GM19035 (cell line): ENCODE measurements around the gene ATG12.
"Not testable (repeated sequence)": the region's sequence is repeated elsewhere in the genome, so short reads cannot be mapped to it uniquely, and the experiment has no call there.

Experiments used
- ATAC-seq: cut with Tn5 transposase; IDR thresholded peaks from one replicate; pipeline ENCODE4 v1.9.1; 2021; ENCODE audit not compliant: unreplicated experiment

Gene ATG12

DNA sequence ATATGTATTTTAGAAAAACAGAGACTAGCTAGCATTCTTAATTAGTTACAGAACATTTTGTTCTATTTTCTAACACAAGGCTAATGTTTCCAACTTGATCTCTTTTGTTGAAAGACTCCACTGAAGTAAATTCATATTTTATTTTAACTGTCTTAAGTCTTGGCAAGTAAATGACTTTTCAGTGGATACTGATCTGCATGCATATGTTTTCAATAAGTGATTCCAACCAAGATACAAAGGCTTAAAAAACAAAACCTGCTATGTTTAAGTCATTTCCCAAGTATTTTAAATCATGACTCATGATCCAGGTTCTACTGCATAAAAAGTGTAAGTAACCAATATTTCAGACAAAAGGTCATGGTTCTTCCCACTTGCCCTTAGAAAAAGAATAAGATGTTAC lies 30.6 kb downstream of the ATG12 start:
- ATAC-seq, result no peak

DNA sequence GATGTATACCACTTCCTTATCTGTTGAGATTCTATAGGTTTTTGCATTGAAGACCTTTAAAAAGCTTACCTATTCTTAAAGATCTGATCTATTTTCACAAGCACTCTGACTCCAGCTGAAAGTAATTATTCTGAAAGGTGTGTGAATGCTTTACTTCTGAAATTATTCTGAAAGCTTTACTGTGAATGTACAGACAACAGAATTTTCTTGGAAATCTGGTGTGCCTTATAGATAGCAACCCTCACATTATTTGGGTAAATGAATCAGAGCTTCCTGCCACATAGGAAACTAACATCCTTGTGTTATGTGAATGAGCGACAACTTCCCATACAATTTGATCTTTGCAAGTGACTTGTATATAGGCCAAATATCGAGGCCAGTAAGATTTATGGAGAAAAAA lies 31.4 kb downstream of the ATG12 start:
- no peak for ATAC-seq

DNA sequence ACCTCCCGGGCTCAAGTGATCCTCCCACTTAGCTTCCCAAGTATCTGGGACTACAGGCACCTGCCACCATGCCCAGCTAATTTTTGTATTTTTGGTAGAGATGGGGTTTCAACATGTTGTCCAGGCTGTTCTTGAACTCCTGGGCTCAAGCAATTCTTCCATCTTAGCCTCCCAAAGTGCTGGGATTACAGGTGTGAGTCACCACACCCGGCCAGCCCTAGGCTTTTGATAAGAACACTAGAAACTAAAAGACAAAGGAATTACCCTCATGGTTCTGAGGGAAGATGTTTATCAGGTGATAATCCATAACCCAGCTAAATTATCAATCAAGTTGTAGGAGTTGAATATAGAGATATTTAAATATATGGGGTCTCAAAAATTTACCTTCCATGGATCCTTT lies 33.3 kb downstream of the ATG12 start:
- not testable (repeated sequence) for ATAC-seq

DNA sequence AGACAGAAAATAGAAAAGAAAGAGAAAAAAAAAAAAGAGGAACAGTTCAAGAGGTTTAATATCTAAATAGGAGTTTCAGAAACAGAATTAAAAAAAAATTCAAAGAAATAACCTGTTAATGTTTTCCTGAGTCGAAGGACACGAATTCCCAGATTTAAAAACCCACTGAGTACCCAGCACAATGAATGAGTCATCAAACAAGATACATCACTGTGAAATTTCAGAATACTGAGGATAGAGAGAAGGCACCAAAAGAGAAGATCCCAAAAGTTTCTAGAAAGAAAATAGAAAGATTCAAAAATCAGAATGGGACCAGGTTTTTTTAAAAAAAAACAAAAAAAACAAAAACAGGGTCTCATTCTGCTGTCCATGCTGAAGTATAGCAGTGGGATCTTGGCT lies 33.7 kb downstream of the ATG12 start:
- no peak for ATAC-seq

DNA sequence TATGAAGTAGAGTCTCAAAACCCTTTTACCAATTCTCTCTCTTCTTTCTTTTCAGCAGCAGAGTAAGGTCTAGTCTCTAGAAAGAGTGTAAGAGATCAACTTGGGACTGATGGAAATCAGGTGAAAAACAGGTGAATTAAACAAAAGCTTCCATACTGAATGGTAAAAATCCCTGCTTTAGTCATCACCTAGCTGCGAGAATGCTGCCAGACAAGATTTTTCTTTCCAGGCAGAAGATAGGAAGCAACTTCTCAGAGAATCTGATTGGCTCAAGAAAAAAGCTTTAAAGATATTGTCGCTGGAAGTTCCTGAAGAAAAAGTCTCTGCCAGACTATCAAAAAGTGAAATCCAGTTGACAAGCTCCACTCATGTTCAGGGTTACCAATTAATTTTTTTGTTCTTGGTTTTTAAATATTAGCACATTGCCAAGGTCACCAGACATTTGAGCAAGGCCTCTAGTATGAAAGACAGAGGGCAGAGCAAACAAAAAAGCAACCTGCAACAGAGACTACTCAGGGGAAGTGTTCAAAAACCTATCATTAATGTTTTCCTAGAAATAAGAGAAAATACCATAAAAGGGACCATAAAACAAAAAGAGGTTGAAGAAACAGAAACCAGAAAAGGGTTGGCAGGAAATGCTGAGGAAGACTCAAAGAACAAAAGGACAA lies 34.2 kb downstream of the ATG12 start:
- no peak for ATAC-seq

DNA sequence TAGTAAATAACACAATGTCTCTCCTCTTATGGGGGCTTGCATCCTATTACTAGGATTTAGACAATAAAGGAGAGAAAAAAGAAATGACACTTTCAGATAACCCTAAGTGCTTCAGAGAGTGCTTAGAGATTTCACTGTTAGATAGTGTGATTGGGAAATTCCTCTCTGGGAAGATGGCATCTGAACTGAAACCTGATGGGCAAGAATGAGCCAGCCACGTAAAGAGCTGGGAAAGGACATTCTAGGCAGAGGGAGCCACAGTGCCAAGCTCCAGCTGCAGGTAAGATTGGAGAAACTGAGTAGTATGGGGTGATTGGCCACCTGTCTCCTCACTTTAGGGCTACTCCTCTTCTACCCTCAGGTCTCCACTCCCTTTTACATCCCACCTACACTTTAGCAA lies 39.4 kb downstream of the ATG12 start:
- no peak for ATAC-seq

DNA sequence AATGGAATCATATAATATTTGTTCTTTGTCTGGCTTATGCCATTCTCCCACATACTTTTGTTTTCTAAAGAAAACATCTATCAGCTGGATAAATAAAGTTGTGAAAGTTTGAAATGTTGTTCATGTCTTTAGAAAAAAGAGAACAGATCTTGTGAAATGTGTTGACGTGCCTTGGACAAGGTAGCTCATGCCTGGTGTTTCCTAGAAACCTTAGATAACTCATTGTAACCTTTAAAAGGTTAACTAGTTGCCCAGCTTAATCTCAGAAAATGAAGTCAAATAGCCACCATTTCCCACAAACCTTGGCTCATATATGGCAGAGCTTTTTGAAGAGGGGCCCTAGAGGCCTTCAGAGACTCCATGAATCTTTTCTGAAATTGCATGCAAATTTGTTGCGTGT lies 40.2 kb downstream of the ATG12 start:
- ATAC-seq, result no peak

DNA sequence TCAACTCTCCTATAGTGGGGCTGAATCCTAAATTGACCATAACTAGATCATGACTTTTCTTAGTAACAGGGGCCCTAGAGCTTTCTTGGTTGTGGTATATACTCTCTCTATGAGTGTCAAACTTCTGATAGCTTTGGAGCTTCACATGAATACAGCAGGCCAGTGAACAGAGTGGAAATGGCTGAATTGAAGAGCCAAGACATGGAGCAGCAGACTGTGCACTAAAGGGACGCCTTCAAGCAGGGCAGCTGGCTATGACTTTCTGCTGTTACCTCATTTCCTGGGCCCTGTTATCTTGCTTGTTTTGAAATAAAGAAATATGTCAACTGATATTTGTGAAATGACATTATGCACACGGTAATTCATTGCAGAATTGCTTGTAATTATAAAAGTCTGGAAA lies 41.3 kb downstream of the ATG12 start:
- ATAC-seq, result no peak

DNA sequence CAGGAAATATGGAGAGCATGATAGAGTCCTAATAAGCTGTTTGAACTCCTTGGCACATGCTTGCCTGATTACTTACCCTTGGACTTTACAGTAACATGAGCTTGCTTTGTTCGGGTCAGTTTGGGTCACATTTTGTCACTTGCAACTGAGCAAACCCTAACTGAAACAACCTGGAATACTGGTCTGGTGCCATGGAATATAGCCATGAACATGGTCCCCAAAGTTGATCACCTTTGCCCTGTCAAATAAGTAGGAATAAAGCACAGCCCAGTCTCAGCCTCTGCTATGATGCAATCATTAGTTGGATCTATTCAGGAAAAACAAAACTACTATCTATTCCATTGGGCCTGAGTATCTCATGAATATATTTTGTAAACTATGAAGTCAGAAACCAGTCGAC lies 43.1 kb downstream of the ATG12 start:
- no peak for ATAC-seq

DNA sequence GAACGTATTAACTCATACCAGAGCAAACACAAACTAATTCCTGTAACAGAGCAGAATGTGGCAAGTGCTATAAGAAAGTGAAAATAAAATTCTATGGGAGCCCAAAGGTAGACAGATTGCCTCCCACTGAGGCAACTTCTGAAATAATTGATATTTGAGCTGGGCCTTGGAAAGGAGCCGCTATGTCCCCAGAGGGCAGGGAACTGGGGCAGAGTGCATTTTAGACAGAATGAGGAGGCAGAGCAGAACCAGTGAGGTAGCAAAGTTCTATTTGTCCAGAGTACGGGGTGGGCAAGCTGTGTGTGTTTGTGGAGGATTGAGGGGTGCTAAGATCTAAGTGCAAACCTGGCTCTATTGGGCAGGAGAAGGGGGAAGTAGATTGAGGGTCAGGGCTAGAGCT lies 44.7 kb downstream of the ATG12 start:
- no peak for ATAC-seq

DNA sequence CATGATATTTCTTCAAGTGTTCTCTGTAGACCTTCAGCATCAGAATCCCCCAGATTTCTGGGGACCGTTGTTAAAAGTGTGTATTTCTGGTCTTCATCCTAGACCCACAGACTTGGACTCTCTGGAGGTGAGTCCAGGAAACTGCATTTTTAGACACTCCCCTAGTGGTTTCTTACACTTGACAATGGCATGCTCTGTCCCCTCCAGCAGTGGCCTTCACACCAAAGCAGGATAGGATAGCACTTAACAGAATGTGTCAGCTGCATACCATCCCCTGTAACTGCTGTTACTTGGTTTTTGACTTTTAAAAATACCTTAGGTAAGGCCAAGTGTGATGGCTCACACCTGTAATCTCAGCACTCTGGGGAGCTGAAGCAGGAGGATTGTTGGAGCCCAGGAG lies 45.7 kb downstream of the ATG12 start:
- ATAC-seq, result no peak

DNA sequence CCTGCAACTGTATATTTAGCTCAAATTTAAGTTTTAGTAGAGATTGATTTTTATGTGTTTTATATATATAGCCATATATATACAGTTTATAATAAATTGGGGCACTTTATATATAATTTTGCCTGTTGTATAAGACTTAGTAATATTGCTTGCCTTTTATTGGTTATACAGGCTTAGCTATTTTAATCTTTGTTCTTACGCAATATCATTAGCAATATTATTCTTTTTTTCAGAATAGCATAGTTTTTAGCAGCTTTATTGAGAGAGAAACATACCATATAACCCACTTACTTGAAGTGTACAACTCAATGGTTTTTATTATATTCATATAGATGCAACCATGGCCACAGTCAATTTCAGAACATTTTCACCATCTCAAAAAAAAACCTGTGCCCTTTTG lies 52.9 kb downstream of the ATG12 start:
- no peak for ATAC-seq

DNA sequence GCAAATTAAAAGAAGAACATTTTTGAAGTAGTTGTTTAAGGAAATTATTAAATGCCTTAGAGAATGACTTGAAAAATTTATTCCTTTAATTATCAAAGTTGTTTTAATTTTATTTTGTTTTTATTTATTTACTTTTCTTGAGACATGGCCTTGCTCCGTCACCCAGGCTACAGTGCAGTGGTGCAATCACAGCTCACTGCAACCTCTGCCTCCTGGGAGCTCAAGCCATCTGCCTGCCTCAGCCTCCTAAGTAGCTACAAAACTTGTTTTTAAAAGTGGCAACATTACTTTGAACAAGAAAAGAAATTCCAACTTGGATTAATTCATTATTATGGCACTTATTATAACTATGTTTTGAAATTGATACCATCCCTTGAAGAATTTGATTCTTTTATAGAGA lies 53.9 kb downstream of the ATG12 start:
- no peak for ATAC-seq

DNA sequence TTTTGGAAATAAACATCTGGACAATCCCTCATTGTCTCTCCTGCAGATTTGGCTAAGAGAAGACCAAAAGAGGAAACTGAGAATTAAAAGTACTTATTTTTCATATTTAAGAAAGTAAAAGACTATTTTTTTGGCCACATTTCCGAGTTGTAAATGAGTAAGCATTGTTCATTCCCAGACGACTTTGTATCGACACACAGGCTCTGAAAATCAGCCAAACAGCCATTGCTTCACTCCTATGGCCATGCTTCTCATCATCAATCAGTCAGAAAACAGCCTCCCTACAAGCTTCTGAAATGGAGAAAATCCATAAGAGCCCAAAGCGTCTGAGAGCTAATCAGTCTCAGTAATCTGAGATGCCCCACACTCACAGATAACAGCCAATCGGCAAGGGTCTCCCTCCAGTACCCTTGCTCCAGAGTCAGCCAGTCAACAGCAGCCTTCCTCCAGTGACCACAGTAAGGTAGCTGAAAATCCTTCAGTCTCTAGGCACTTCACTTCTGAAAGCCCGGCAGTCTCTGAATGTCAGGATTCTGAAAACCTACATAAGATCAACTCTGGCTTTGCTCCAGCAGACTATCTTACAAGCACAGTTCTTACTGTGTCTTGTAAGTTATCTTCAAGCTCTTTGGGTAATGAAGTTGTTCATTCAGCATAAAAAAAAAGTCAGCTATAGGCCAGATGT lies 55.8 kb downstream of the ATG12 start:
- no peak for ATAC-seq

DNA sequence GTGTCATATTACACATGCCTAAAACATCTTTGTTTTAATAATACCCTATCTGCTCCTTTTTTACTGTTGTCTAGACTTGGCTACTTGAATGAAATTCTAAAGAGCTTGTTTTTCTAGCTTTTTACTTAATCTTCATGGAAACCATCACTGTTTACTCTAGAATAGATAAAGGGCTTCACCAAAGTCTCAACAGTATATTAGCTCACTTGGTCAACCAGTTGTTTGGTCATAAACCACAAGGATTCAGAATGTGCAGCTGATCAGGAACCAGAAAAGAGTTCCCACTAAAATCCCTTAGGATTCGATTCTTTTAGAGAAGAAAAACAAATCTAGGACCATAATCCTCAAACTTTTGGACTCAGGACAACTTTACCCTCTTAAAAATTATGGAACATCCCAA lies 62.9 kb downstream of the ATG12 start:
- no peak for ATAC-seq
